ENCODE data around the gene ICAM3.

DNA sequence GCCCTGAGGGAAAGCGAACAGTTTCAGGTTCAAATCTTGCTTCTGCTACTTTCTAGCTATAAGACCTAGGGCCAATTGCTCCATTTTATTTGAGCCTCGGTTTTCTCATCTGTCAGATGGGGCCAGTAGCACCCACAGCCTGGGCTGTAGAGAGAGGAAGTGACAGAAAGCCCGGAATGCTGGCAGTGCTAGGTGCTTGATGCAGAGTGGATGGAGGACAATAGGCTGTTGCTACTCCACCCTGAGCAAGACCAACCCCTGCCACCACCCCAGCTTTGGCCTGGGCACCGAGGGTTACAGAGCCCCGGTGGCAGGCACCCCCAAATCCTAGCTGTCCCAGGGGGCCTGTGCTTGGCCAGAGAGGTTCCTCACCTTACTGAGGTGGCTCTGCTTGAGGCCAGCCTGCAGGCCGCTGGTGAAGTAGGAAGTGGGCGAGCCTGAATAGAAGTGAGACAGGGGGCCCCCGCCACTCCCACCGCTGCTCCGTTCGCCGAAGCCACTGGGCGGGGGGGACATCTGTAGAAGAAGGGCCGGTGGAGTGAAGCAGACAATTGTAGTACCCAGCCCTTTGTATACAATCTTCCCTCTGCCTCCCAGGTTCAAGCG, 21.5 kb downstream of the ICAM3 start:
- no peak for TF ChIP-seq EZH2 (IDR thresholded peaks at IDR 0.05; ENCODE audit: borderline replicate concordance, low read depth, low read length, severe bottlenecking)
- TF ChIP-seq CTCF (IDR thresholded peaks at IDR 0.05; ENCODE audit: borderline replicate concordance, extremely low read depth, low read length, poor library complexity, severe bottlenecking): no peak

Measured in DND-41 (cell line).